HepG2 (cell line): ENCODE measurements around the gene CA14. TPM values are rescaled to one million over a fixed set of nuclear protein-coding genes. Genes with fewer than 3 reads are reported as not detected.

Experiments
- CHCHD3 ChIP-seq: sonication (generic); formaldehyde crosslinking; IDR thresholded peaks from 2 replicates; pipeline ENCODE4 v1.8.0; 2022; ENCODE audit warnings: mild to moderate bottlenecking, missing genetic modification reagents, moderate library complexity
- IRF2 ChIP-seq: IDR thresholded peaks from 2 replicates; pipeline ENCODE4 v1.6.1; 2018; ENCODE audit warnings: missing genetic modification reagents, missing compliant biosample characterization
- KDM2A ChIP-seq: sonication (generic); formaldehyde crosslinking; IDR thresholded peaks from 2 replicates; pipeline ENCODE4 v1.4.0; 2020; ENCODE audit warnings: low read depth, missing genetic modification reagents, borderline replicate concordance
- MEF2D ChIP-seq: sonication (generic); formaldehyde crosslinking; IDR thresholded peaks from 2 replicates; pipeline ENCODE4 v1.5.1; 2020; ENCODE audit warnings: mild to moderate bottlenecking, missing genetic modification reagents
- NCOA1 ChIP-seq: sonication (generic); formaldehyde crosslinking; IDR thresholded peaks from 2 replicates; pipeline ENCODE4 v1.9.0; 2021; ENCODE audit warnings: missing genetic modification reagents
- RARG ChIP-seq: sonication (generic); formaldehyde crosslinking; IDR thresholded peaks from 2 replicates; pipeline ENCODE4 v1.4.0; 2020; ENCODE audit warnings: low read depth, mild to moderate bottlenecking, missing genetic modification reagents
- TMF1 ChIP-seq: sonication (generic); formaldehyde crosslinking; IDR thresholded peaks from 2 replicates; pipeline ENCODE4 v1.8.1; 2022; ENCODE audit warnings: low read depth, missing genetic modification reagents
- ZMAT3 ChIP-seq: sonication (generic); formaldehyde crosslinking; conservative IDR thresholded peaks from 2 replicates; pipeline ENCODE4 v1.7.0; 2021; ENCODE audit warnings: missing genetic modification reagents
- ZMYM2 ChIP-seq: sonication (generic); formaldehyde crosslinking; IDR thresholded peaks from 2 replicates; pipeline ENCODE4 v1.8.0; 2022; ENCODE audit warnings: mild to moderate bottlenecking, missing genetic modification reagents
- ZNF33B ChIP-seq: sonication (generic); formaldehyde crosslinking; IDR thresholded peaks from 2 replicates; pipeline ENCODE4 v1.5.1; 2020; ENCODE audit warnings: mild to moderate bottlenecking, missing genetic modification reagents
- ZNF570 ChIP-seq: sonication (generic); formaldehyde crosslinking; IDR thresholded peaks from 2 replicates; pipeline ENCODE4 v1.4.0; 2020; ENCODE audit warnings: mild to moderate bottlenecking, missing genetic modification reagents, borderline replicate concordance
- ZNF615 ChIP-seq: sonication (generic); formaldehyde crosslinking; IDR thresholded peaks from 2 replicates; pipeline ENCODE4 v1.5.0; 2020; ENCODE audit warnings: mild to moderate bottlenecking, missing genetic modification reagents, borderline replicate concordance
- ZSCAN20 ChIP-seq: sonication (generic); formaldehyde crosslinking; IDR thresholded peaks from 2 replicates; pipeline ENCODE4 v1.4.0; 2020; ENCODE audit warnings: missing genetic modification reagents, mild to moderate bottlenecking, borderline replicate concordance
- polyA plus RNA-seq, 8 experiments: library from polyadenylated mRNA; depleted of rRNA in 3 of 8; stranded (reverse) in 7 of 8; unstranded in 1 of 8; fragments of >200 nt; fragmentation: Illumina TruSeq in 4 of 8; extraction: Trizol in 4 of 8; gene quantifications; 2 replicates each; pipeline versions ENCODE4 v1.2.1 to v1.2.3, GENCODE V29; 2011 to 2016; ENCODE audit warnings: low read depth in 4 of 8, missing spikeins in 1 of 8, mixed read lengths in 1 of 8; ENCODE audit not compliant: insufficient read depth in 1 of 8
- total RNA-seq, 5 experiments: library from RNA; depleted of rRNA; stranded (reverse); fragments of >200 nt; fragmentation: Illumina TruSeq; extraction: Trizol; gene quantifications; 2 replicates each; pipeline ENCODE4 v1.2.3, GENCODE V29; 2016; ENCODE audit warnings: low read depth in 1 of 5
- TF ChIP-seq, protein P1 (sequence below): sonication (generic); formaldehyde crosslinking; IDR thresholded peaks from 2 replicates; pipeline ENCODE4 v1.4.0; 2020; ENCODE audit warnings: missing genetic modification reagents, mild to moderate bottlenecking, borderline replicate concordance
- TF ChIP-seq, protein P2 (sequence below): sonication (generic); formaldehyde crosslinking; IDR thresholded peaks from 2 replicates; pipeline ENCODE4 v1.5.0; 2020; ENCODE audit warnings: missing genetic modification reagents
- TF ChIP-seq, protein P3 (sequence below): sonication (generic); formaldehyde crosslinking; IDR thresholded peaks from 2 replicates; pipeline ENCODE4 v1.5.0; 2020; ENCODE audit warnings: mild to moderate bottlenecking, missing genetic modification reagents
- TF ChIP-seq, protein P4 (sequence below): sonication (generic); formaldehyde crosslinking; IDR thresholded peaks from 2 replicates; pipeline ENCODE4 v1.4.0; 2020; ENCODE audit warnings: missing genetic modification reagents

The CA14 gene
- total and polyA plus RNA-seq, 2 of the 13 experiments (the other 11 are each of a cell fraction or from before 2014, with no cell fraction given), result 2.4 to 8.5 TPM

DNA sequence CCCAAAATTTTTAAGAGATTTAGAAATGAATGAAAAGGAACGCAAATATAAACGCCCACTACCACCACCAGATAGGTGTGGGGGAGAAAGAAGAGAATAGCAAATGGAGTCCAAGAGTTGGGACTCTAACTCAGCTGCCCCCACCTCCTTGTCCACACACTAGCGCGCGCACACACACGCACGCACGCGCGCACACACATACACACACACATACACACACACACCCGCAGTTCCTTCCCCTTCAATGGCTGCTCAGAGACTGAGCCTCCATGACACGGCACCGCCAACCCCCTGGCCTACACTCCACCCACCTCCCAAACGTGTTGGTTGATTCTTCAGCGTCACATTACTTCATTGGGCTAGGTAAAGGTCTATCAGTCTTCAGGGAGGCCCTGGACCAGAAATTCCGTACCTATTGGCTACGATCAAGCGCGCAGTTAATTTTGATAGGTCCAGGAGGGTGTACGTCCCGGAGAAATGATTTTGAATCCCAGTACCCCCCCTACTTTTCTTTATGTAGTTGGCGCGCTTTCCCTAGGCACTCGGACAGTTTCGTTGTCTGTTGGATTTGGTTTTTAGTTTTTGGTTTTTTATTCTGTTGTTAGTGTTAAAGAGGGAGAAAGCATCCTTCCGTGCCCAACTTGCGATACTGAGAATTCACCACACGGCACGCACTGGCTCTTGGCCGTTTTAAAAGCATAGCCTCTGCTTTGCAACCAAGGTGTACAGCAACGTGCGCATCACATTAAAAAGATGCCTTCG lies 21.5 kb upstream of the CA14 start, which contains the start of gene ANP32E (continued):
- no peak for TF ChIP-seq RARG (CRISPR knock-in tag)
- TF ChIP-seq, protein P1, sequence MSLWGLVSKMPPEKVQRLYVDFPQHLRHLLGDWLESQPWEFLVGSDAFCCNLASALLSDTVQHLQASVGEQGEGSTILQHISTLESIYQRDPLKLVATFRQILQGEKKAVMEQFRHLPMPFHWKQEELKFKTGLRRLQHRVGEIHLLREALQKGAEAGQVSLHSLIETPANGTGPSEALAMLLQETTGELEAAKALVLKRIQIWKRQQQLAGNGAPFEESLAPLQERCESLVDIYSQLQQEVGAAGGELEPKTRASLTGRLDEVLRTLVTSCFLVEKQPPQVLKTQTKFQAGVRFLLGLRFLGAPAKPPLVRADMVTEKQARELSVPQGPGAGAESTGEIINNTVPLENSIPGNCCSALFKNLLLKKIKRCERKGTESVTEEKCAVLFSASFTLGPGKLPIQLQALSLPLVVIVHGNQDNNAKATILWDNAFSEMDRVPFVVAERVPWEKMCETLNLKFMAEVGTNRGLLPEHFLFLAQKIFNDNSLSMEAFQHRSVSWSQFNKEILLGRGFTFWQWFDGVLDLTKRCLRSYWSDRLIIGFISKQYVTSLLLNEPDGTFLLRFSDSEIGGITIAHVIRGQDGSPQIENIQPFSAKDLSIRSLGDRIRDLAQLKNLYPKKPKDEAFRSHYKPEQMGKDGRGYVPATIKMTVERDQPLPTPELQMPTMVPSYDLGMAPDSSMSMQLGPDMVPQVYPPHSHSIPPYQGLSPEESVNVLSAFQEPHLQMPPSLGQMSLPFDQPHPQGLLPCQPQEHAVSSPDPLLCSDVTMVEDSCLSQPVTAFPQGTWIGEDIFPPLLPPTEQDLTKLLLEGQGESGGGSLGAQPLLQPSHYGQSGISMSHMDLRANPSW (CRISPR knock-in tag), result peak; percentile 66; the same call in 1 of the 2 replicates
- 0 out of 2 replicates have a peak, but pooled peaks have one; percentile 65 for TF ChIP-seq ZMAT3 (CRISPR knock-in tag)
- TF ChIP-seq, protein P2, sequence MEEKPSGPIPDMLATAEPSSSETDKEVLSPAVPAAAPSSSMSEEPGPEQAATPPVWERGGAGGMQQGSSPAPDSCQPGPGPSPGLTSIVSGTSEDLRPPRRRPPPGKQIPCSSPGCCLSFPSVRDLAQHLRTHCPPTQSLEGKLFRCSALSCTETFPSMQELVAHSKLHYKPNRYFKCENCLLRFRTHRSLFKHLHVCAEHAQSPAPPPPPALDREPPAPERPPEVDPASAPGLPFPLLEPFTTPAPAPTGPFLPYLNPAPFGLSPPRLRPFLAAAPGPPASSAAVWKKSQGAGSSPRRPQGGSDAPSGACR, result peak; percentile 86; the same call in 1 of the 2 replicates
- peak; percentile 74 for TF ChIP-seq MEF2D (CRISPR knock-in tag)
- TF ChIP-seq IRF2 (CRISPR knock-in tag), result peak; percentile 87; the same call in 1 of the 2 replicates
- TF ChIP-seq ZSCAN20, result no peak
- peak; percentile 30; the same call in 1 of the 2 replicates for TF ChIP-seq TMF1 (CRISPR knock-in tag)
- TF ChIP-seq ZNF33B (CRISPR knock-in tag), result no peak
- peak; percentile 76 for TF ChIP-seq KDM2A (CRISPR knock-in tag)
- 0 out of 2 replicates have a peak, but pooled peaks have one; percentile 25 for TF ChIP-seq ZNF615
- peak; percentile 38; the same call in 1 of the 2 replicates for TF ChIP-seq ZNF570 (CRISPR knock-in tag)
- TF ChIP-seq, protein P3, sequence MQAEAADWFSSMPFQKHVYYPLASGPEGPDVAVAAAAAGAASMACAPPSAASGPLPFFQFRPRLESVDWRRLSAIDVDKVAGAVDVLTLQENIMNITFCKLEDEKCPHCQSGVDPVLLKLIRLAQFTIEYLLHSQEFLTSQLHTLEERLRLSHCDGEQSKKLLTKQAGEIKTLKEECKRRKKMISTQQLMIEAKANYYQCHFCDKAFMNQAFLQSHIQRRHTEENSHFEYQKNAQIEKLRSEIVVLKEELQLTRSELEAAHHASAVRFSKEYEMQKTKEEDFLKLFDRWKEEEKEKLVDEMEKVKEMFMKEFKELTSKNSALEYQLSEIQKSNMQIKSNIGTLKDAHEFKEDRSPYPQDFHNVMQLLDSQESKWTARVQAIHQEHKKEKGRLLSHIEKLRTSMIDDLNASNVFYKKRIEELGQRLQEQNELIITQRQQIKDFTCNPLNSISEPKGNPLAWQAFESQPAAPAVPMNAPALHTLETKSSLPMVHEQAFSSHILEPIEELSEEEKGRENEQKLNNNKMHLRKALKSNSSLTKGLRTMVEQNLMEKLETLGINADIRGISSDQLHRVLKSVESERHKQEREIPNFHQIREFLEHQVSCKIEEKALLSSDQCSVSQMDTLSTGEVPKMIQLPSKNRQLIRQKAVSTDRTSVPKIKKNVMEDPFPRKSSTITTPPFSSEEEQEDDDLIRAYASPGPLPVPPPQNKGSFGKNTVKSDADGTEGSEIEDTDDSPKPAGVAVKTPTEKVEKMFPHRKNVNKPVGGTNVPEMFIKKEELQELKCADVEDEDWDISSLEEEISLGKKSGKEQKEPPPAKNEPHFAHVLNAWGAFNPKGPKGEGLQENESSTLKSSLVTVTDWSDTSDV (CRISPR knock-in tag), result no peak
- TF ChIP-seq, protein P4, sequence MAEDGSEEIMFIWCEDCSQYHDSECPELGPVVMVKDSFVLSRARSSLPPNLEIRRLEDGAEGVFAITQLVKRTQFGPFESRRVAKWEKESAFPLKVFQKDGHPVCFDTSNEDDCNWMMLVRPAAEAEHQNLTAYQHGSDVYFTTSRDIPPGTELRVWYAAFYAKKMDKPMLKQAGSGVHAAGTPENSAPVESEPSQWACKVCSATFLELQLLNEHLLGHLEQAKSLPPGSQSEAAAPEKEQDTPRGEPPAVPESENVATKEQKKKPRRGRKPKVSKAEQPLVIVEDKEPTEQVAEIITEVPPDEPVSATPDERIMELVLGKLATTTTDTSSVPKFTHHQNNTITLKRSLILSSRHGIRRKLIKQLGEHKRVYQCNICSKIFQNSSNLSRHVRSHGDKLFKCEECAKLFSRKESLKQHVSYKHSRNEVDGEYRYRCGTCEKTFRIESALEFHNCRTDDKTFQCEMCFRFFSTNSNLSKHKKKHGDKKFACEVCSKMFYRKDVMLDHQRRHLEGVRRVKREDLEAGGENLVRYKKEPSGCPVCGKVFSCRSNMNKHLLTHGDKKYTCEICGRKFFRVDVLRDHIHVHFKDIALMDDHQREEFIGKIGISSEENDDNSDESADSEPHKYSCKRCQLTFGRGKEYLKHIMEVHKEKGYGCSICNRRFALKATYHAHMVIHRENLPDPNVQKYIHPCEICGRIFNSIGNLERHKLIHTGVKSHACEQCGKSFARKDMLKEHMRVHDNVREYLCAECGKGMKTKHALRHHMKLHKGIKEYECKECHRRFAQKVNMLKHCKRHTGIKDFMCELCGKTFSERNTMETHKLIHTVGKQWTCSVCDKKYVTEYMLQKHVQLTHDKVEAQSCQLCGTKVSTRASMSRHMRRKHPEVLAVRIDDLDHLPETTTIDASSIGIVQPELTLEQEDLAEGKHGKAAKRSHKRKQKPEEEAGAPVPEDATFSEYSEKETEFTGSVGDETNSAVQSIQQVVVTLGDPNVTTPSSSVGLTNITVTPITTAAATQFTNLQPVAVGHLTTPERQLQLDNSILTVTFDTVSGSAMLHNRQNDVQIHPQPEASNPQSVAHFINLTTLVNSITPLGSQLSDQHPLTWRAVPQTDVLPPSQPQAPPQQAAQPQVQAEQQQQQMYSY (CRISPR knock-in tag), result no peak
- TF ChIP-seq CHCHD3 (CRISPR knock-in tag), result peak; percentile 30; the same call in 1 of the 2 replicates
- TF ChIP-seq ZMYM2, result peak; percentile 38; the same call in 1 of the 2 replicates
- 0 out of 2 replicates have a peak, but pooled peaks have one; percentile 67 for TF ChIP-seq NCOA1 (CRISPR knock-in tag)
